GM12864 (cell line): ENCODE measurements around the gene CTSC.

Experiments
- DNase-seq: peaks from one replicate; pipeline ENCODE4 v3.0.0-alpha.2; 2011; ENCODE audit warnings: low read depth
- H3K4me3 ChIP-seq: 2 replicates; pipeline ENCODE4 v1.5.1; 2011; ENCODE audit warnings: mild to moderate bottlenecking, low read depth, low read length, control low read depth
- TF ChIP-seq, protein P1 (sequence below): IDR thresholded peaks from 2 replicates; pipeline ENCODE4 v1.5.1; 2011; ENCODE audit warnings: low read depth, mild to moderate bottlenecking, moderate library complexity, low read length, control low read depth, inconsistent platforms; ENCODE audit errors: missing control alignments

CTSC gene

DNA sequence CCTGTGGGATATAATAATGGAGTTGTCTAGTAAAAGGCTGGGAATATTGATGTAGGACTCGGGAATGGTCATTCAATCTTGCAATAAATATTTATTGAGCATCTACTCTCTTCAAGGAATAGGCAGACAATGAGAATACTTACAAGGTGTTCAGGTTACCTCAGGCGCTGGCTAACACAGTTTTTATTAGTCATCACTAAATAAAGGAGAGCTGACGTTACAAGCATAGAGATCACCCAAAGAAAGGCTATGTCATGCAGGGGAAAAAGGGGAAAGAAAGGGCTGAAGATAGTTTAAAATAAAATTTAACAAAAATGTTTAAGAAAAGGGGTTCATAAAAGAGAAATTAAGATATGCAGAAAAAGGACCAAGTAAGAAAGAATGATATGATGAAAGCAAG is 15.8 kb upstream of the CTSC start:
- no peak for DNase-seq
- TF ChIP-seq, protein P1, sequence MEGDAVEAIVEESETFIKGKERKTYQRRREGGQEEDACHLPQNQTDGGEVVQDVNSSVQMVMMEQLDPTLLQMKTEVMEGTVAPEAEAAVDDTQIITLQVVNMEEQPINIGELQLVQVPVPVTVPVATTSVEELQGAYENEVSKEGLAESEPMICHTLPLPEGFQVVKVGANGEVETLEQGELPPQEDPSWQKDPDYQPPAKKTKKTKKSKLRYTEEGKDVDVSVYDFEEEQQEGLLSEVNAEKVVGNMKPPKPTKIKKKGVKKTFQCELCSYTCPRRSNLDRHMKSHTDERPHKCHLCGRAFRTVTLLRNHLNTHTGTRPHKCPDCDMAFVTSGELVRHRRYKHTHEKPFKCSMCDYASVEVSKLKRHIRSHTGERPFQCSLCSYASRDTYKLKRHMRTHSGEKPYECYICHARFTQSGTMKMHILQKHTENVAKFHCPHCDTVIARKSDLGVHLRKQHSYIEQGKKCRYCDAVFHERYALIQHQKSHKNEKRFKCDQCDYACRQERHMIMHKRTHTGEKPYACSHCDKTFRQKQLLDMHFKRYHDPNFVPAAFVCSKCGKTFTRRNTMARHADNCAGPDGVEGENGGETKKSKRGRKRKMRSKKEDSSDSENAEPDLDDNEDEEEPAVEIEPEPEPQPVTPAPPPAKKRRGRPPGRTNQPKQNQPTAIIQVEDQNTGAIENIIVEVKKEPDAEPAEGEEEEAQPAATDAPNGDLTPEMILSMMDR, result no peak

DNA sequence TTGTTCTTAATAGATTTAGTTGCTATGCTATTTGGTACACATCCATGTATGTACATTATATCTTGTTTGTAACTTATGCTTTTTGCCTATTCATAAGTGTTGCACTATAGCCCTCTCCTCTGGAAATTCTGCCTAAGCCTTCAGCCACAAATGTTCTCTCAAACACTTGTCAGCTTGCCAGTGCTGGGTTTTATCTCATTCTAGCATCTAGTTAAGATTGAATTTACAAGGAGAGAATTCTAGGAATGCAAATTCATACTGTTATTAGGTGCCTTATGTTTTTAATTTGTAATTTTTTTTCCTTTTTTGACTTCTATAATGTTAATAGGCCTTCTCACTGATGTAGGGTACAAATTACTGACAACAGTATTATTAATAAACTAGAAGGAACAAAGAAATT is 14.6 kb upstream of the CTSC start:
- no peak for DNase-seq
- TF ChIP-seq, protein P1, result no peak
- H3K4me3 ChIP-seq, result no peak overlapping the region

More for the DNA sequence above, 15.8 kb upstream of the CTSC start:
- H3K4me3 ChIP-seq, result no peak overlapping the region

DNA sequence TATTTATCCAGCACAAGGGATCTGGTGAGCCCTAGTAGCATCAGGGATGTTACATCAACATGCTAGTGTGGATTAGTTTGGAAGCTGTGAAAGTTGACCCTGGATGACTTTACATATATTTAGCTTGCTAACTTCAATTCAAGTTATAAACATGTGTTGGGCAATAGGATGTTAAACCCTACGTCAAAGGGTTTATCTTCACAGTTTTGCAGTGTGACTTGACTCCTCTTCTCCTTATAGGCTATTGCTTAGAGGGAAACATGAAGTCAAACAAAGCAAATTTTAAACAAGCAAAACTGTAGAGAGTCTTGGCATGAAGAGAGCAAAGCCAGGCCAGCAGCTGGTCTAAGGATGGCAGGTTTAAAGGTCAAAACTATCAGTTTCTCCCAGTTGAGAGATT is 11.3 kb upstream of the CTSC start:
- DNase-seq, result no peak
- TF ChIP-seq, protein P1, result no peak
- H3K4me3 ChIP-seq, result no peak overlapping the region

DNA sequence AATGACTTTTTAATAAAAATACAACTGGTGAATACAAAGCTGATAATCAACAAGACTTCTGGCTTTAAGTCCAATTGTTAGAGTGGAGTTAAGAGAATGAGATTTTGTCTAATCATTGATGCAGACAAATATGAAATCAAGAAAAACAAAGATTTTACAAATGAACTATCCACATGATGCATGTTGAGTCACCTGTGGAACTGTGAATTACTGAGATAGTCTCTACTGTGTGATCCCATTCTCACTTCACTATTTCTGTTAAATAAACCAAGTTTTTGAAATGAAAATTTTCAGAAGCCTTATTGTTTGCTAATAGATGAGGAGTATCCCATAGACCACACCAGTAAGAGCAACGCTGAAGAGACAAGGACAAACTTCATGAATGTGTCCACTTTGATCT is 8.4 kb upstream of the CTSC start:
- DNase-seq, result no peak
- TF ChIP-seq, protein P1, result no peak
- H3K4me3 ChIP-seq, result no peak overlapping the region

DNA sequence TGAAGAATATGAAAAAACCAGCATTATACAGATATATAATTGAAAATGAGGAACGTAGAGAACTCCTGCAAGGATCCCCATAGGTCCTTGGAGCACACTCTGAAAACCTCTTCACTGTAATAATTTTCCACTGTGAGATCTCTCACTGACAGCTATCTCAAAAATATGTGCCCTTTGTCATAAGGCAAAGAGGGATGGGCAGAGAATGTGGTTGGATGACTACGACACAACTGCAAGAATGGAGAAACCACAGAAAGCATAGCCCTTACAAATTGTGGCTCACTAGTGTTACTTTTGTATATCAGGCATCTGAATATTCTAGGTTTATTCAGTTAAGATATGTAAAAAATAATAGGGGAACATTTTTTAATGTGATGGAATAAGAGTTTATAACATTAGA is 7.9 kb upstream of the CTSC start:
- DNase-seq, result no peak
- TF ChIP-seq, protein P1, result no peak
- no peak overlapping the region for H3K4me3 ChIP-seq

DNA sequence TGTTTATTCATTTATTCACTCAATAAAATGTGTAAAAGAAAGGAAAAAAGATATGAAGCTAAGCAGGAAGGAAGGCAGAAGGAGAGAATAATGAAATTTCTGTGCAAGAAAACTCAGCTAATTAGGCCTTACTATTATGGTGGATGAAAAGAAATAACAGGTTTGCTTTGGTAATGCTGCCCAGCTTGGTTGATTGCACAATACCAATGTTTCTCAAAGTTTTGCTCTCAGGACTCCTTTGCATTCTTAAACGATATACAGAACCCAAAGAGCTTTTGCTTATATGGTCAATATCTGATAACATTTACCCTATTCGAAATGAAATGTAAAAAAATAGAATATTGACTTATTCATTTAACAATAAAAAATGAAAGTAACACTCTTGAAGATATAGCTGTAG is 7.3 kb upstream of the CTSC start:
- H3K4me3 ChIP-seq, result no peak overlapping the region
- TF ChIP-seq, protein P1, result no peak
- no peak for DNase-seq

DNA sequence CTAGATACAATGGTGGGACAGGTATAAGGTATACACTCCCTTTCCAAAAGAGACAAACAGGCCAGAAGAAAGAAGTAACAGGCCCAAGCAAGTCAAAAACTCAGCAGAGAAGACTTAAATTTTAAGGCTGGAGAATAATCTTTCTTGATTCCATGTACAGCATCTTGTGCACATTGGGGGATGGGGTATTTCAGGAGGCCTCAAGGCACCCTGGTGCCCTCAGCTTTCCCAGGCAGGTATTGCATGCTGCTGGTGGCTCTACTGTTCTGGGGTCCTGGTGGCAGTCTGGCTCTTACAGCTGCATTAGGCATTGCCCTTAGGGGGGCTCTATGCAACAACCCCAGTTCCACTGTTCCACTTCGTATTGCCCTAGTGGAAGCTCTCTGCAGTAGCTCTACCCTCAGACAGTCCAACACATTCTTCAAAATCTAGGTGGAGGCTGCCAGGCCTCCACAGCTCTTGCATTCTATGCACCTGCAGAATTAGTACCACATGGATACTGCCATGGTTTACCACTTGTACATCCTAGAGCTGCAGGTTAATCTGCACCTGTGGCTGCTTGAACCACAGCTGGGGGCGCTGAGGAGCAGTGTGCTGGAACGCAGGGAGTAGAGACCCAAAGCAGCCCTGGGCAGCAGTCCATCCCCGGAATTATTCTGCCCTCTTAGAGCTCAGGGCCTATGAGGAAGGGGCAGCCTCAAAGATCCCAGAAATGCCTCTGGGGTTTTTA is 4.2 kb upstream of the CTSC start:
- DNase-seq, result no peak
- no peak overlapping the region for H3K4me3 ChIP-seq

More for the DNA sequence above, 4.2 kb upstream of the CTSC start:
- TF ChIP-seq, protein P1, result peak; percentile 8
